ENCODE measurements around the gene TRIOBP.

GRCh38 chr22:37662039-37662438 lies 34.8 kb upstream of the TRIOBP start:
- TF ChIP-seq CTCF (IDR thresholded peaks at IDR 0.05): no peak
- no peak for TF ChIP-seq POLR2AphosphoS5 (IDR thresholded peaks at IDR 0.05)
- no peak for TF ChIP-seq POLR2A (IDR thresholded peaks at IDR 0.05)
